GM19023 (cell line): ENCODE data around the gene CSNK2A2.

ENCODE experiments used
- ATAC-seq: cut with Tn5 transposase; IDR thresholded peaks from one replicate; pipeline ENCODE4 v1.9.1; 2021; ENCODE audit warnings: mild to moderate bottlenecking, moderate library complexity; ENCODE audit not compliant: unreplicated experiment

The CSNK2A2 gene

GRCh38 chr16:58116081-58116480 lies 81.8 kb downstream of the CSNK2A2 start:
- no peak for ATAC-seq

- ATAC-seq = no peak
Measured at GRCh38 chr16:58114827-58115825, 82.8 kb downstream of the CSNK2A2 start.

GRCh38 chr16:58111302-58111627 lies 86.6 kb downstream of the CSNK2A2 start:
- no peak for ATAC-seq

- no peak for ATAC-seq
Measured at GRCh38 chr16:58110571-58111301, 87.2 kb downstream of the CSNK2A2 start.

GRCh38 chr16:58109881-58110280 lies 88.0 kb downstream of the CSNK2A2 start:
- ATAC-seq = no peak

- no peak for ATAC-seq
Measured at GRCh38 chr16:58109330-58109729, 88.6 kb downstream of the CSNK2A2 start.
